Hepatocyte (in vitro differentiated cells): ENCODE results near the gene SMAD3. TPM values are rescaled to one million over a fixed set of nuclear protein-coding genes. Genes with fewer than 3 reads are reported as not detected.

Source experiments
- DNase-seq: peaks from one replicate; pipeline ENCODE4 v3.0.0-alpha.2; 2016; ENCODE audit warnings: low spot score
- H2AFZ ChIP-seq: fragments of 200-600 bp; sonication (generic); 2 replicates; pipeline ENCODE4 v1.6.0; 2016; ENCODE audit warnings: antibody characterized with exemption, mild to moderate bottlenecking
- H3K27ac ChIP-seq: fragments of 200-600 bp; sonication (generic); 2 replicates; pipeline ENCODE4 v1.5.1; 2016; ENCODE audit warnings: mild to moderate bottlenecking
- H3K27me3 ChIP-seq: fragments of 200-600 bp; sonication (generic); 2 replicates; pipeline ENCODE4 v1.6.1; 2016
- H3K36me3 ChIP-seq: fragments of 200-600 bp; sonication (generic); replicated peaks from 2 replicates; pipeline ENCODE4 v1.5.1; 2016; ENCODE audit warnings: low read depth; ENCODE audit not compliant: insufficient read depth
- H3K4me1 ChIP-seq: fragments of 200-600 bp; sonication (generic); 2 replicates; pipeline ENCODE4 v1.5.1; 2016; ENCODE audit warnings: mild to moderate bottlenecking, moderate library complexity; ENCODE audit not compliant: insufficient read depth
- H3K4me2 ChIP-seq: fragments of 200-600 bp; sonication (generic); 2 replicates; pipeline ENCODE4 v1.6.0; 2016
- H3K4me3 ChIP-seq: fragments of 200-600 bp; sonication (generic); 2 replicates; pipeline ENCODE4 v1.5.1; 2016; ENCODE audit warnings: mild to moderate bottlenecking
- H3K79me2 ChIP-seq: fragments of 200-600 bp; sonication (generic); 2 replicates; pipeline ENCODE4 v1.6.0; 2017; ENCODE audit warnings: mild to moderate bottlenecking
- H3K9me2 ChIP-seq: fragments of 200-600 bp; sonication (generic); replicated peaks from 2 replicates; pipeline ENCODE4 v1.6.0; 2017; ENCODE audit warnings: mild to moderate bottlenecking; ENCODE audit not compliant: insufficient read depth
- H3K9me3 ChIP-seq: fragments of 200-600 bp; sonication (generic); 2 replicates; pipeline ENCODE4 v1.5.1; 2016; ENCODE audit warnings: low read depth, mild to moderate bottlenecking
- H4K20me1 ChIP-seq: fragments of 200-600 bp; sonication (generic); 2 replicates; pipeline ENCODE4 v1.6.0; 2016; ENCODE audit warnings: mild to moderate bottlenecking; ENCODE audit not compliant: insufficient read depth, poor library complexity, severe bottlenecking
- CTCF ChIP-seq: fragments of 200-600 bp; sonication (generic); IDR thresholded peaks from 2 replicates; pipeline ENCODE4 v1.5.1; 2016; ENCODE audit warnings: antibody characterized with exemption, mild to moderate bottlenecking; ENCODE audit not compliant: poor library complexity
- EZH2 ChIP-seq: fragments of 200-600 bp; sonication (generic); IDR thresholded peaks from 2 replicates; pipeline ENCODE4 v1.6.1; 2016; ENCODE audit warnings: antibody characterized with exemption, mild to moderate bottlenecking, borderline replicate concordance
- EZH2phosphoT487 ChIP-seq: fragments of 200-600 bp; sonication (generic); IDR thresholded peaks from one replicate; pipeline ENCODE4 v1.6.1; 2018; ENCODE audit warnings: antibody characterized with exemption, mild to moderate bottlenecking, low read depth, moderate library complexity; ENCODE audit not compliant: unreplicated experiment, severe bottlenecking
- WGBS: methylation state at CpG from one replicate; pipeline ENCODE4 v1.1.6; 2016; ENCODE audit warnings: low lambda C conversion rate; ENCODE audit errors: missing lambda C conversion rate; 5-methylcytosine and 5-hydroxymethylcytosine counted together
- polyA plus RNA-seq: library from polyadenylated mRNA; unstranded; fragments of >200 nt; fragmentation: Nextera tagmentation; extraction: Ambion mirVana; gene quantifications from 2 replicates; pipeline ENCODE4 v1.2.1, GENCODE V29; 2016
- total RNA-seq: library from RNA; depleted of rRNA; stranded (reverse); fragments of >200 nt; gene quantifications from 2 replicates; pipeline ENCODE4 v1.2.3, GENCODE V29; 2014

The SMAD3 gene
- total and polyA plus RNA-seq, 2 experiments from 2014 or later, result 24.7 to 32.2 TPM

DNA sequence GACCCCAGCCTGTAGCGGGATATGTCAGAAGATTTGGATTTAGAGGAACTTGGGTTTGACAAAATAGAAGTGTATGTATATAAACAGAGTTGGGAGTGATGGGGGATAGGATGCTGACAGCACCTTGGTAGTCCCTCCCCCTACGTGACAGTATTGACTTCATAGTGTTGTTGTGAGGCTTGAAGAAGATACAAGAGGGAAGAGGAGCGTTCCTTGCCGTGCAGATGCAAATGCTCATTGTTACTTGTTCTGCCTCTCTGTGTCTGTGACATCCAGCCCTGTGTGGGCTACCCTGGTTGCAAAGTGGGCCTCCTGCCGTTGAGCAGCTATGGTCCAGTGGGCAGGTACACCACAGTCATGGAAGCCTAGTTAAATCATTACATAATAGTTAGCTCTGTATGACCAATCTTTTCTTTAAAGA is 45.0 kb downstream of the SMAD3 start:
- 94% methylated on average over 5 of the region's 5 CpGs for WGBS
- Histone ChIP-seq H3K27ac (peak overlapping the region; percentile 89), H3K9me3 (no peaks in the 10 kb centered on the region), H3K27me3 (no peaks in the 10 kb centered on the region), H3K9me2 (no peaks in the 10 kb centered on the region), H3K4me1 (peaks cover 38% of the 10 kb centered on the region), H3K4me2 (no peak overlapping the region), H4K20me1 (peaks cover 24% of the 10 kb centered on the region), H3K36me3 (no peaks in the 10 kb centered on the region), H3K4me3 (no peak overlapping the region), H2AFZ (no peak overlapping the region), H3K79me2 (peaks cover 81% of the 10 kb centered on the region)
- no peak for DNase-seq
- TF ChIP-seq EZH2phosphoT487, result no peak
- no peak for TF ChIP-seq CTCF
- no peak for TF ChIP-seq EZH2

- H2AFZ ChIP-seq, result no peak overlapping the region
- H3K27me3 ChIP-seq, result no peaks in the 10 kb centered on the region
- peaks cover 21% of the 10 kb centered on the region for H4K20me1 ChIP-seq
- no peaks in the 10 kb centered on the region for H3K9me2 ChIP-seq
- H3K4me2 ChIP-seq, result no peak overlapping the region
- H3K9me3 ChIP-seq, result no peaks in the 10 kb centered on the region
- DNase-seq, result no peak
- H3K4me1 ChIP-seq, result peaks cover 37% of the 10 kb centered on the region
- TF ChIP-seq CTCF, result no peak
- no peak for TF ChIP-seq EZH2phosphoT487
- TF ChIP-seq EZH2, result no peak
- H3K79me2 ChIP-seq, result peaks cover 83% of the 10 kb centered on the region
- H3K4me3 ChIP-seq, result no peak overlapping the region
- no peaks in the 10 kb centered on the region for H3K36me3 ChIP-seq
- WGBS, result 95% methylated on average over 2 of the region's 2 CpGs
- H3K27ac ChIP-seq, result peak overlapping the region; percentile 89
These were observed 45.8 kb downstream of the SMAD3 start for GRCh38 chr15:67110958-67111864.

DNA sequence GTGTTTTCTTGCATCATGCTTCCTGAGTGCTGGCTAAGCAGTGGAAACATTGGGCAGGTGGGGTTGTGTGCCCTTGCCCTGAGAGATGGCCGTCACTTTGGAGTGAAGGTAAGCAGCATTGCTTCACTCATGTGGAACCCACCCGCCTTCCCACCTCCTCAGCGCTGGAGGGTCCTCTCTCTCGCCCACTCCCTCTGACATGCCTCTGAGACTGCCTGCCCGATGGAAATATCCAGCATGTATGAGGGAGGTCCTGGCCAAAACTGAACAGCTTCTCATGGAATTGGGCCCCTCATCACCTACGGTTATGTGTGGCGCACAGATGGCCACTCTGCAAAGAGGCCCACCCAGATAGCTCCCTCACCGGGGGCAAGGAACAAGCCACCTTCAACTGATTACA is 48.6 kb downstream of the SMAD3 start:
- no peak overlapping the region for H3K4me2 ChIP-seq
- no peak for TF ChIP-seq CTCF
- TF ChIP-seq EZH2, result no peak
- no peak for TF ChIP-seq EZH2phosphoT487
- no peak overlapping the region for H3K27ac ChIP-seq
- no peaks in the 10 kb centered on the region for H3K9me2 ChIP-seq
- H4K20me1 ChIP-seq, result peaks cover 10% of the 10 kb centered on the region
- no peak overlapping the region for H3K4me3 ChIP-seq
- 85% methylated on average over 8 of the region's 8 CpGs for WGBS
- no peaks in the 10 kb centered on the region for H3K36me3 ChIP-seq
- H2AFZ ChIP-seq, result no peak overlapping the region
- no peaks in the 10 kb centered on the region for H3K9me3 ChIP-seq
- H3K79me2 ChIP-seq, result peaks cover 91% of the 10 kb centered on the region
- H3K27me3 ChIP-seq, result no peaks in the 10 kb centered on the region
- DNase-seq, result no peak
- peaks cover 45% of the 10 kb centered on the region for H3K4me1 ChIP-seq
